ENCODE data around the gene ITM2C. TPM values are rescaled to one million over a fixed set of nuclear protein-coding genes. Genes with fewer than 3 reads are reported as not detected.

ITM2C gene
- total and polyA plus RNA-seq, 9 of the 15 experiments (the other 6 are each of a cell fraction or from before 2014, with no cell fraction given): 0.49 to 58.8 (median 21.5) TPM

- TF ChIP-seq FOSL1 (tag; conservative IDR thresholded peaks at IDR 0.05) (no peak), SIN3A (IDR thresholded peaks at IDR 0.05; ENCODE audit: borderline replicate concordance in 2 of 2, control insufficient read depth in 1 of 2, low read depth in 2 of 2, low read length in 2 of 2) (no peak), RBBP5 (IDR thresholded peaks at IDR 0.05; ENCODE audit: borderline replicate concordance, insufficient read depth, low read length, poor library complexity, severe bottlenecking) (no peak)
- TF ChIP-seq, protein P1, sequence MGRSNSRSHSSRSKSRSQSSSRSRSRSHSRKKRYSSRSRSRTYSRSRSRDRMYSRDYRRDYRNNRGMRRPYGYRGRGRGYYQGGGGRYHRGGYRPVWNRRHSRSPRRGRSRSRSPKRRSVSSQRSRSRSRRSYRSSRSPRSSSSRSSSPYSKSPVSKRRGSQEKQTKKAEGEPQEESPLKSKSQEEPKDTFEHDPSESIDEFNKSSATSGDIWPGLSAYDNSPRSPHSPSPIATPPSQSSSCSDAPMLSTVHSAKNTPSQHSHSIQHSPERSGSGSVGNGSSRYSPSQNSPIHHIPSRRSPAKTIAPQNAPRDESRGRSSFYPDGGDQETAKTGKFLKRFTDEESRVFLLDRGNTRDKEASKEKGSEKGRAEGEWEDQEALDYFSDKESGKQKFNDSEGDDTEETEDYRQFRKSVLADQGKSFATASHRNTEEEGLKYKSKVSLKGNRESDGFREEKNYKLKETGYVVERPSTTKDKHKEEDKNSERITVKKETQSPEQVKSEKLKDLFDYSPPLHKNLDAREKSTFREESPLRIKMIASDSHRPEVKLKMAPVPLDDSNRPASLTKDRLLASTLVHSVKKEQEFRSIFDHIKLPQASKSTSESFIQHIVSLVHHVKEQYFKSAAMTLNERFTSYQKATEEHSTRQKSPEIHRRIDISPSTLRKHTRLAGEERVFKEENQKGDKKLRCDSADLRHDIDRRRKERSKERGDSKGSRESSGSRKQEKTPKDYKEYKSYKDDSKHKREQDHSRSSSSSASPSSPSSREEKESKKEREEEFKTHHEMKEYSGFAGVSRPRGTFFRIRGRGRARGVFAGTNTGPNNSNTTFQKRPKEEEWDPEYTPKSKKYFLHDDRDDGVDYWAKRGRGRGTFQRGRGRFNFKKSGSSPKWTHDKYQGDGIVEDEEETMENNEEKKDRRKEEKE (IDR thresholded peaks at IDR 0.05; ENCODE audit: borderline replicate concordance in 1 of 2, control insufficient read depth in 1 of 2, low read depth in 2 of 2, low read length in 1 of 2): no peak
Measured at GRCh38 chr2:230873661-230874401, 9.1 kb downstream of the ITM2C start (continued).

- no peak for TF ChIP-seq RBM39 (optimal IDR thresholded peaks at IDR 0.05; ENCODE audit: low read depth, low read length)
- TF ChIP-seq PHF8 (IDR thresholded peaks at IDR 0.05; ENCODE audit: borderline replicate concordance, low read length): no peak
- no peak for TF ChIP-seq TBL1XR1 (IDR thresholded peaks at IDR 0.05; ENCODE audit: low read length in 2 of 2)
- no peak for TF ChIP-seq CCNT2 (IDR thresholded peaks at IDR 0.05; ENCODE audit: borderline replicate concordance, extremely low read depth, insufficient read length, low read depth, low read length)
- TF ChIP-seq, protein P2, sequence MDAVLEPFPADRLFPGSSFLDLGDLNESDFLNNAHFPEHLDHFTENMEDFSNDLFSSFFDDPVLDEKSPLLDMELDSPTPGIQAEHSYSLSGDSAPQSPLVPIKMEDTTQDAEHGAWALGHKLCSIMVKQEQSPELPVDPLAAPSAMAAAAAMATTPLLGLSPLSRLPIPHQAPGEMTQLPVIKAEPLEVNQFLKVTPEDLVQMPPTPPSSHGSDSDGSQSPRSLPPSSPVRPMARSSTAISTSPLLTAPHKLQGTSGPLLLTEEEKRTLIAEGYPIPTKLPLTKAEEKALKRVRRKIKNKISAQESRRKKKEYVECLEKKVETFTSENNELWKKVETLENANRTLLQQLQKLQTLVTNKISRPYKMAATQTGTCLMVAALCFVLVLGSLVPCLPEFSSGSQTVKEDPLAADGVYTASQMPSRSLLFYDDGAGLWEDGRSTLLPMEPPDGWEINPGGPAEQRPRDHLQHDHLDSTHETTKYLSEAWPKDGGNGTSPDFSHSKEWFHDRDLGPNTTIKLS (IDR thresholded peaks at IDR 0.05; ENCODE audit: borderline replicate concordance, low read depth): no peak
- WGBS (ENCODE audit: insufficient coverage, low coverage, missing lambda C conversion rate): 73% methylated on average over 9 of the region's 11 CpGs
- FAIRE-seq (no peak), ATAC-seq (no peak), DNase-seq (ENCODE audit: extremely low read depth in 1 of 4, low spot score in 3 of 4) (no peak)
- H2AFZ ChIP-seq (ENCODE audit: low read depth, low read length): no peak overlapping the region
- in situ Hi-C loops (cut with MboI): no loop called here
- no peaks in the 10 kb centered on the region for H3K79me2 ChIP-seq (ENCODE audit: control insufficient read depth, insufficient read depth, low read length)
- no peaks in the 10 kb centered on the region for H3K9me1 ChIP-seq (ENCODE audit: control insufficient read depth, insufficient read depth, low read length)
- peaks cover 9% of the 10 kb centered on the region for H4K20me1 ChIP-seq (replicated peaks; ENCODE audit: control insufficient read depth, insufficient read depth, low read length)
- H3K9ac ChIP-seq (ENCODE audit: insufficient read depth in 1 of 2, low read depth in 2 of 2, low read length in 2 of 2): no peak overlapping the region
- H3K36me3 ChIP-seq (ENCODE audit: control insufficient read depth, insufficient read depth, low read length): no peaks in the 10 kb centered on the region
- H3K4me1 ChIP-seq (replicated peaks in 1 of 2; ENCODE audit: control insufficient read depth in 2 of 2, insufficient read depth in 2 of 2, low read length in 2 of 2): peaks cover 0 to 22% of the 10 kb centered on the region in 2 experiments; a peak in 3 of 5 replicates
- ChIA-PET POLR2A (no interaction called here), CTCF (ENCODE audit: low intra/inter-chr PET ratio) (no interaction called here)
- H3K9me3 ChIP-seq (replicated peaks; ENCODE audit: control insufficient read depth, insufficient read depth, low read depth, low read length): no peaks in the 10 kb centered on the region
- H3K27ac ChIP-seq (ENCODE audit: extremely low read depth, low read depth, low read length): no peak overlapping the region
- intact Hi-C loops (cut with micrococcal nuclease): no loop called here
- BruUV-seq (replicated peaks): no TSS peak
- H3K4me3 ChIP-seq: no peak overlapping the region
- H3K4me2 ChIP-seq (ENCODE audit: insufficient read depth, low read length): no peak overlapping the region
- no peaks in the 10 kb centered on the region for H3K27me3 ChIP-seq (ENCODE audit: control insufficient read depth in 2 of 2, insufficient read depth in 2 of 2, low read length in 2 of 2)
Measured at GRCh38 chr2:230874456-230874855, 9.7 kb downstream of the ITM2C start.
